Gastroesophageal sphincter (tissue), 3 donors: ENCODE results near the gene C11orf65.
"Not testable (repeated sequence)": the region's sequence is repeated elsewhere in the genome, so short reads cannot be mapped to it uniquely, and the experiment has no call there.

ENCODE experiments used
- CTCF ChIP-seq, 4 experiments: fragments of 200-600 bp in 2 of 4; fragments of 450-650 bp in 2 of 4; sonication (generic) in 1 of 4; IDR thresholded peaks; one replicate each; pipeline ENCODE4 v1.5.1; 2017 to 2019; ENCODE audit warnings: antibody characterized with exemption in 4 of 4, mild to moderate bottlenecking in 2 of 4, moderate library complexity in 2 of 4
- POLR2A ChIP-seq, 2 donors: fragments of 450-650 bp; IDR thresholded peaks; one replicate each; pipeline ENCODE4 v1.6.1; 2017; ENCODE audit warnings: antibody characterized with exemption in 2 of 2, mild to moderate bottlenecking in 2 of 2, moderate library complexity in 1 of 2

GRCh38 chr11:108441445-108441844 lies 25.9 kb downstream of the C11orf65 start:
- not testable (repeated sequence) for TF ChIP-seq POLR2A, CTCF (IDR thresholded peaks at IDR 0.05)
